HEK293 (cell line): Measurements from ENCODE around the gene DDX39A.

Experiments used
- CTCF ChIA-PET: fragments of 350-600 bp; formaldehyde crosslinking; extraction: SDS; loops from one replicate; lab custom pipeline; 2021; ENCODE audit warnings: antibody characterized with exemption; lab: Yijun Ruan, JAX
- POLR2A ChIA-PET: fragments of 300-600 bp; formaldehyde crosslinking; extraction: SDS; loops from one replicate; lab custom pipeline; 2020; ENCODE audit warnings: antibody characterized with exemption, inconsistent platforms; lab: Yijun Ruan, JAX
- H3K27ac ChIP-seq: fragments of 200-500 bp; sonication (Bioruptor generic); 2 replicates; pipeline ENCODE4 v1.5.1; 2014; ENCODE audit warnings: low read depth, low read length, control low read depth, inconsistent platforms; ENCODE audit errors: extremely low read depth
- H3K36me3 ChIP-seq, 2 experiments: fragments of 200-500 bp in 1 of 2; sonication (Bioruptor generic) in 1 of 2; 1 replicate in 1 of 2; 2 replicates in 1 of 2; pipeline ENCODE4 v1.5.1; 2014 to 2017; ENCODE audit warnings: inconsistent platforms in 2 of 2, low read length in 2 of 2; ENCODE audit not compliant: control insufficient read depth in 2 of 2, insufficient read depth in 1 of 2
- H3K4me1 ChIP-seq: fragments of 200-500 bp; sonication (Bioruptor generic); 2 replicates; pipeline ENCODE4 v1.5.1; 2014; ENCODE audit warnings: mild to moderate bottlenecking, low read length, inconsistent platforms; ENCODE audit not compliant: control insufficient read depth, insufficient read depth
- H3K4me3 ChIP-seq: 2 replicates; pipeline ENCODE4 v1.5.1; 2011; ENCODE audit warnings: low read depth, mild to moderate bottlenecking, control low read depth, low read length, moderate library complexity
- H3K9me3 ChIP-seq: fragments of 200-500 bp; sonication (Bioruptor generic); 2 replicates; pipeline ENCODE4 v1.5.1; 2014; ENCODE audit warnings: low read depth, low read length, inconsistent platforms; ENCODE audit not compliant: control insufficient read depth, insufficient read depth
- EGR2 ChIP-seq: fragments of 450-650 bp; formaldehyde crosslinking; IDR thresholded peaks from 2 replicates; pipeline ENCODE4 v1.5.1; 2016; ENCODE audit warnings: low read depth, missing biosample characterization, missing genetic modification characterization
- FEZF1 ChIP-seq: fragments of 450-650 bp; formaldehyde crosslinking; IDR thresholded peaks from 2 replicates; pipeline ENCODE4 v1.5.1; 2016; ENCODE audit warnings: missing biosample characterization, missing genetic modification characterization
- KLF1 ChIP-seq: fragments of 450-650 bp; formaldehyde crosslinking; IDR thresholded peaks from 2 replicates; pipeline ENCODE4 v1.5.1; 2016; ENCODE audit warnings: missing biosample characterization, missing genetic modification characterization
- KLF10 ChIP-seq: fragments of 450-650 bp; IDR thresholded peaks from 2 replicates; pipeline ENCODE4 v1.5.1; 2018; ENCODE audit warnings: missing biosample characterization, mild to moderate bottlenecking, missing genetic modification characterization
- SETDB1 ChIP-seq: IDR thresholded peaks from one replicate; pipeline ENCODE4 v1.6.1; 2017; ENCODE audit warnings: mild to moderate bottlenecking, low read length, moderate library complexity, mixed read lengths; ENCODE audit not compliant: insufficient read length
- ZBTB10 ChIP-seq: fragments of 450-650 bp; formaldehyde crosslinking; IDR thresholded peaks from 2 replicates; pipeline ENCODE4 v1.5.1; 2016; ENCODE audit warnings: missing biosample characterization, missing genetic modification characterization
- ZBTB11 ChIP-seq: fragments of 450-650 bp; formaldehyde crosslinking; conservative IDR thresholded peaks from 2 replicates; pipeline ENCODE4 v1.5.1; 2016; ENCODE audit warnings: low read depth, missing biosample characterization, missing genetic modification characterization
- ZBTB17 ChIP-seq: fragments of 450-650 bp; formaldehyde crosslinking; IDR thresholded peaks from 2 replicates; pipeline ENCODE4 v1.5.1; 2016; ENCODE audit warnings: missing biosample characterization, missing genetic modification characterization
- ZBTB21 ChIP-seq: fragments of 450-650 bp; formaldehyde crosslinking; IDR thresholded peaks from 2 replicates; pipeline ENCODE4 v1.5.1; 2017; ENCODE audit warnings: missing biosample characterization, missing genetic modification characterization
- ZNF112 ChIP-seq: fragments of 450-650 bp; formaldehyde crosslinking; IDR thresholded peaks from 2 replicates; pipeline ENCODE4 v1.5.0; 2017; ENCODE audit warnings: missing biosample characterization, missing genetic modification characterization
- ZNF148 ChIP-seq: fragments of 450-650 bp; formaldehyde crosslinking; IDR thresholded peaks from 2 replicates; pipeline ENCODE4 v1.5.0; 2017; ENCODE audit warnings: missing biosample characterization, missing genetic modification characterization, borderline replicate concordance
- ZNF16 ChIP-seq: fragments of 450-650 bp; formaldehyde crosslinking; IDR thresholded peaks from 2 replicates; pipeline ENCODE4 v1.5.1; 2016; ENCODE audit warnings: low read depth, missing biosample characterization, missing genetic modification characterization
- ZNF184 ChIP-seq: fragments of 450-650 bp; IDR thresholded peaks from 2 replicates; pipeline ENCODE4 v1.5.1; 2018; ENCODE audit warnings: missing biosample characterization, mild to moderate bottlenecking, missing genetic modification characterization
- ZNF311 ChIP-seq: fragments of 450-650 bp; formaldehyde crosslinking; IDR thresholded peaks from 2 replicates; pipeline ENCODE4 v1.5.1; 2017; ENCODE audit warnings: missing biosample characterization, missing genetic modification characterization, borderline replicate concordance
- ZNF335 ChIP-seq: fragments of 450-650 bp; formaldehyde crosslinking; conservative IDR thresholded peaks from 2 replicates; pipeline ENCODE4 v1.5.1; 2016; ENCODE audit warnings: missing biosample characterization, missing genetic modification characterization
- ZNF350 ChIP-seq: fragments of 450-650 bp; formaldehyde crosslinking; IDR thresholded peaks from 2 replicates; pipeline ENCODE4 v1.5.0; 2017; ENCODE audit warnings: missing biosample characterization, mild to moderate bottlenecking, missing genetic modification characterization
- ZNF423 ChIP-seq: fragments of 450-650 bp; formaldehyde crosslinking; IDR thresholded peaks from 2 replicates; pipeline ENCODE4 v1.5.1; 2016; ENCODE audit warnings: missing biosample characterization, missing genetic modification characterization
- ZNF548 ChIP-seq: fragments of 450-650 bp; formaldehyde crosslinking; IDR thresholded peaks from 2 replicates; pipeline ENCODE4 v1.5.1; 2016; ENCODE audit warnings: missing biosample characterization, missing genetic modification characterization
- ZNF654 ChIP-seq: fragments of 450-650 bp; formaldehyde crosslinking; IDR thresholded peaks from 2 replicates; pipeline ENCODE4 v1.5.1; 2016; ENCODE audit warnings: low read depth, missing biosample characterization, missing genetic modification characterization
- ZNF664 ChIP-seq: fragments of 450-650 bp; formaldehyde crosslinking; IDR thresholded peaks from 2 replicates; pipeline ENCODE4 v1.5.1; 2016; ENCODE audit warnings: missing biosample characterization, missing genetic modification characterization
- ZNF707 ChIP-seq: fragments of 450-650 bp; formaldehyde crosslinking; IDR thresholded peaks from 2 replicates; pipeline ENCODE4 v1.5.1; 2016; ENCODE audit warnings: missing biosample characterization, missing genetic modification characterization
- ZNF747 ChIP-seq: fragments of 450-650 bp; formaldehyde crosslinking; IDR thresholded peaks from 2 replicates; pipeline ENCODE4 v1.5.1; 2016; ENCODE audit warnings: missing biosample characterization, missing genetic modification characterization
- TF ChIP-seq, protein P1 (sequence below): fragments of 450-650 bp; formaldehyde crosslinking; IDR thresholded peaks from 2 replicates; pipeline ENCODE4 v1.5.1; 2016; ENCODE audit warnings: missing biosample characterization, missing genetic modification characterization, low read depth

Gene DDX39A

GRCh38 chr19:14395262-14395661, 23.9 kb downstream of the DDX39A start:
- Histone ChIP-seq H3K36me3 (peaks cover 7 to 44% of the 10 kb centered on the region in 2 experiments; a peak in 2 of 3 replicates), H3K4me1 (no peaks in the 10 kb centered on the region), H3K9me3 (no peaks in the 10 kb centered on the region), H3K4me3 (no peak overlapping the region), H3K27ac (no peak overlapping the region)
- ChIA-PET POLR2A (no interaction called here), CTCF (interaction anchor here (0.8 kb wide), 2 partner anchors 11 to 515 kb away, joined by 3 read pairs; no protein-coding TSS in a partner anchor)
- TF ChIP-seq ZNF350 (tag by site-specific recombination) (no peak), ZNF664 (tag by site-specific recombination) (no peak), KLF10 (tag by site-specific recombination) (no peak), ZNF16 (tag by site-specific recombination) (no peak), ZBTB21 (tag by site-specific recombination) (no peak), ZNF423 (tag by site-specific recombination) (no peak), ZNF112 (tag by site-specific recombination) (no peak), ZBTB10 (tag by site-specific recombination) (no peak), ZNF707 (tag by site-specific recombination) (no peak), FEZF1 (no peak), ZNF548 (tag by site-specific recombination) (no peak), ZNF335 (tag by site-specific recombination) (no peak), ZNF747 (no peak), KLF1 (no peak), SETDB1 (no peak)

GRCh38 chr19:14394167-14394566, 25.0 kb downstream of the DDX39A start:
- peaks cover 3 to 44% of the 10 kb centered on the region in 2 experiments; a peak in 2 of 3 replicates for H3K36me3 ChIP-seq
- no peaks in the 10 kb centered on the region for H3K9me3 ChIP-seq
- no peak for TF ChIP-seq ZBTB17 (tag by site-specific recombination)
- TF ChIP-seq, protein P1, sequence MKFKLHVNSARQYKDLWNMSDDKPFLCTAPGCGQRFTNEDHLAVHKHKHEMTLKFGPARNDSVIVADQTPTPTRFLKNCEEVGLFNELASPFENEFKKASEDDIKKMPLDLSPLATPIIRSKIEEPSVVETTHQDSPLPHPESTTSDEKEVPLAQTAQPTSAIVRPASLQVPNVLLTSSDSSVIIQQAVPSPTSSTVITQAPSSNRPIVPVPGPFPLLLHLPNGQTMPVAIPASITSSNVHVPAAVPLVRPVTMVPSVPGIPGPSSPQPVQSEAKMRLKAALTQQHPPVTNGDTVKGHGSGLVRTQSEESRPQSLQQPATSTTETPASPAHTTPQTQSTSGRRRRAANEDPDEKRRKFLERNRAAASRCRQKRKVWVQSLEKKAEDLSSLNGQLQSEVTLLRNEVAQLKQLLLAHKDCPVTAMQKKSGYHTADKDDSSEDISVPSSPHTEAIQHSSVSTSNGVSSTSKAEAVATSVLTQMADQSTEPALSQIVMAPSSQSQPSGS = no peak
- no peak for TF ChIP-seq ZNF654
- no peak for TF ChIP-seq ZNF311 (tag by site-specific recombination)
- TF ChIP-seq ZNF184 = no peak
- POLR2A ChIA-PET = no interaction called here
- no peak overlapping the region for H3K4me3 ChIP-seq
- CTCF ChIA-PET = interaction anchor here (1.0 kb wide), 1 partner anchor 249 kb away, joined by 3 read pairs; no protein-coding TSS in a partner anchor
- H3K27ac ChIP-seq = no peak overlapping the region
- no peaks in the 10 kb centered on the region for H3K4me1 ChIP-seq

- Histone ChIP-seq H3K27ac (no peak overlapping the region), H3K4me1 (no peaks in the 10 kb centered on the region), H3K36me3 (peaks cover 3 to 44% of the 10 kb centered on the region in 2 experiments; a peak in 2 of 3 replicates), H3K9me3 (no peaks in the 10 kb centered on the region), H3K4me3 (no peak overlapping the region)
- ChIA-PET POLR2A (interaction anchor here (1.6 kb wide), 1 partner anchor 13 kb away, joined by 4 read pairs; no protein-coding TSS in a partner anchor), CTCF (interaction anchor here (0.6 to 1.0 kb wide), 2 partner anchors 11 to 248 kb away, joined by 3 read pairs; no protein-coding TSS in a partner anchor)
- TF ChIP-seq ZNF148 (tag by site-specific recombination) (no peak), EGR2 (tag by site-specific recombination) (peak; percentile 37; the same call in 1 of the 2 replicates), ZBTB11 (tag by site-specific recombination) (no peak)
Observed at GRCh38 chr19:14393329-14393728, 25.8 kb downstream of the DDX39A start.
